A673 (cell line): ENCODE data around the gene CNOT1.

Experiments
- EZH2 ChIP-seq: fragments of 200-600 bp; sonication (generic); IDR thresholded peaks from 2 replicates; pipeline ENCODE4 v1.6.1; 2017; ENCODE audit warnings: borderline replicate concordance, low read depth, mild to moderate bottlenecking, mixed read lengths, antibody characterized with exemption, low read length; ENCODE audit not compliant: poor library complexity, severe bottlenecking
- TF ChIP-seq, protein P1 (sequence below): fragments of 300-800, 200-600 bp; sonication (generic); conservative IDR thresholded peaks from 2 replicates; pipeline ENCODE4 v1.5.1; 2017; ENCODE audit warnings: low read depth, mild to moderate bottlenecking, antibody characterized with exemption, low read length, moderate library complexity, mixed read lengths

DNA sequence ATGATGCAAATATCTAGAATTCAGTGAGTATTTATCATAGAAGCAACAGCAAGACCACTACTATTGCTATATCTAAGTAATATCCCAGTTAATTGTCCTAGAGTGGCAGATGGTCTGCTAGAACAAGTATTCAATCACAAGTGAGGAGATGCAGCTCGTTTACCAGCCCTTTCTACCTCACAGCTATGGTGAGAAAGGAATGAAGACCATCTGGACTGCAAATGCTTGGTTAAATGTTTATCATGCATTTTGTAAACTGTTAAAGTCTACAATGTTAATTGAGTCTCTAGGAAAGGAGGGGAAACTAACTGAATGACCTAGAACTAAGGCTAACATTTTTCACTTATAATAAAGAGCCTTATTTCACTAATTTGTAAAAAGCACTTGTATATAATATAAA, 52.5 kb downstream of the CNOT1 start:
- TF ChIP-seq, protein P1, sequence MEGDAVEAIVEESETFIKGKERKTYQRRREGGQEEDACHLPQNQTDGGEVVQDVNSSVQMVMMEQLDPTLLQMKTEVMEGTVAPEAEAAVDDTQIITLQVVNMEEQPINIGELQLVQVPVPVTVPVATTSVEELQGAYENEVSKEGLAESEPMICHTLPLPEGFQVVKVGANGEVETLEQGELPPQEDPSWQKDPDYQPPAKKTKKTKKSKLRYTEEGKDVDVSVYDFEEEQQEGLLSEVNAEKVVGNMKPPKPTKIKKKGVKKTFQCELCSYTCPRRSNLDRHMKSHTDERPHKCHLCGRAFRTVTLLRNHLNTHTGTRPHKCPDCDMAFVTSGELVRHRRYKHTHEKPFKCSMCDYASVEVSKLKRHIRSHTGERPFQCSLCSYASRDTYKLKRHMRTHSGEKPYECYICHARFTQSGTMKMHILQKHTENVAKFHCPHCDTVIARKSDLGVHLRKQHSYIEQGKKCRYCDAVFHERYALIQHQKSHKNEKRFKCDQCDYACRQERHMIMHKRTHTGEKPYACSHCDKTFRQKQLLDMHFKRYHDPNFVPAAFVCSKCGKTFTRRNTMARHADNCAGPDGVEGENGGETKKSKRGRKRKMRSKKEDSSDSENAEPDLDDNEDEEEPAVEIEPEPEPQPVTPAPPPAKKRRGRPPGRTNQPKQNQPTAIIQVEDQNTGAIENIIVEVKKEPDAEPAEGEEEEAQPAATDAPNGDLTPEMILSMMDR: no peak
- TF ChIP-seq EZH2: no peak
